SK-N-SH treated with all-trans-retinoic acid at 6 μM for 48 hours (cell line): ENCODE measurements around the gene ADORA2A.

Experiments
- ATAC-seq: fragments of 200-7000 bp; cut with Tn5 transposase; 3 replicates; pipeline ENCODE4 v1.9.1; 2020; ENCODE audit warnings: mild to moderate bottlenecking, moderate library complexity
- ARNTL ChIP-seq: fragments of 450-650 bp; formaldehyde crosslinking; IDR thresholded peaks from 2 replicates; pipeline ENCODE4 v1.5.0; 2020; ENCODE audit warnings: low read depth, mild to moderate bottlenecking, moderate library complexity, borderline replicate concordance
- BACH2 ChIP-seq: fragments of 250-450 bp; sonication (Bioruptor Pico); IDR thresholded peaks from 2 replicates; pipeline ENCODE4 v1.9.0; 2021; ENCODE audit warnings: mild to moderate bottlenecking, borderline replicate concordance
- CSDC2 ChIP-seq: fragments of 250-450 bp; sonication (Bioruptor Pico); IDR thresholded peaks from 2 replicates; pipeline ENCODE4 v1.5.0; 2020; ENCODE audit warnings: mild to moderate bottlenecking, moderate library complexity
- CSRNP3 ChIP-seq: fragments of 250-450 bp; sonication (Bioruptor Pico); IDR thresholded peaks from 2 replicates; pipeline ENCODE4 v1.5.1; 2021; ENCODE audit warnings: mild to moderate bottlenecking, moderate library complexity
- ESRRG ChIP-seq: fragments of 250-450 bp; sonication (Bioruptor Pico); IDR thresholded peaks from 2 replicates; pipeline ENCODE4 v1.6.1; 2021; ENCODE audit warnings: mild to moderate bottlenecking
- GLIS3 ChIP-seq: fragments of 250-450 bp; sonication (Bioruptor Pico); IDR thresholded peaks from 2 replicates; pipeline ENCODE4 v1.5.0; 2020; ENCODE audit warnings: mild to moderate bottlenecking, moderate library complexity
- ISL1 ChIP-seq: fragments of 250-450 bp; sonication (Bioruptor Pico); IDR thresholded peaks from 2 replicates; pipeline ENCODE4 v2.1.2; 2022; ENCODE audit warnings: mild to moderate bottlenecking, moderate library complexity
- OSR1 ChIP-seq: fragments of 250-450 bp; sonication (Bioruptor Pico); IDR thresholded peaks from 2 replicates; pipeline ENCODE4 v1.8.0; 2022; ENCODE audit warnings: moderate library complexity, mild to moderate bottlenecking, inconsistent platforms
- PATZ1 ChIP-seq: fragments of 250-450 bp; sonication (Bioruptor Pico); IDR thresholded peaks from 2 replicates; pipeline ENCODE4 v1.8.0; 2020; ENCODE audit warnings: mild to moderate bottlenecking, moderate library complexity, borderline replicate concordance
- POU6F1 ChIP-seq: fragments of 250-450 bp; sonication (Bioruptor Pico); IDR thresholded peaks from 2 replicates; pipeline ENCODE4 v1.8.0; 2021; ENCODE audit warnings: low read depth, mild to moderate bottlenecking, moderate library complexity, borderline replicate concordance
- PPARA ChIP-seq: fragments of 250-450 bp; sonication (Bioruptor Pico); IDR thresholded peaks from 2 replicates; pipeline ENCODE4 v1.5.0; 2020; ENCODE audit warnings: mild to moderate bottlenecking, borderline replicate concordance
- RARB ChIP-seq: fragments of 250-450 bp; sonication (Bioruptor Pico); IDR thresholded peaks from 2 replicates; pipeline ENCODE4 v1.8.0; 2021; ENCODE audit warnings: mild to moderate bottlenecking, moderate library complexity
- SNAI2 ChIP-seq: fragments of 250-450 bp; sonication (Bioruptor Pico); IDR thresholded peaks from 2 replicates; pipeline ENCODE4 v1.5.0; 2020; ENCODE audit warnings: mild to moderate bottlenecking, moderate library complexity
- TCF4 ChIP-seq: fragments of 250-450 bp; sonication (Bioruptor Pico); IDR thresholded peaks from 2 replicates; pipeline ENCODE4 v1.8.0; 2021; ENCODE audit warnings: mild to moderate bottlenecking, moderate library complexity, borderline replicate concordance
- ZC3H10 ChIP-seq: fragments of 250-450 bp; sonication (Bioruptor Pico); IDR thresholded peaks from 2 replicates; pipeline ENCODE4 v1.5.1; 2021; ENCODE audit warnings: mild to moderate bottlenecking, moderate library complexity
- ZFP3 ChIP-seq: fragments of 250-450 bp; sonication (Bioruptor Pico); IDR thresholded peaks from 2 replicates; pipeline ENCODE4 v1.5.0; 2020; ENCODE audit warnings: mild to moderate bottlenecking, moderate library complexity
- ZFP30 ChIP-seq: fragments of 450-650 bp; formaldehyde crosslinking; IDR thresholded peaks from 2 replicates; pipeline ENCODE4 v1.5.0; 2022; ENCODE audit warnings: mild to moderate bottlenecking, moderate library complexity
- ZNF565 ChIP-seq: fragments of 450-650 bp; formaldehyde crosslinking; conservative IDR thresholded peaks from 2 replicates; pipeline ENCODE4 v1.5.0; 2020; ENCODE audit warnings: low read depth, mild to moderate bottlenecking, moderate library complexity
- ZNF70 ChIP-seq: fragments of 450-650 bp; formaldehyde crosslinking; IDR thresholded peaks from 2 replicates; pipeline ENCODE4 v1.5.0; 2020; ENCODE audit warnings: mild to moderate bottlenecking, moderate library complexity
- ZNF8 ChIP-seq: fragments of 450-650 bp; formaldehyde crosslinking; IDR thresholded peaks from 2 replicates; pipeline ENCODE4 v1.5.0; 2020; ENCODE audit warnings: mild to moderate bottlenecking, moderate library complexity
- TF ChIP-seq, protein P1 (sequence below): fragments of 250-450 bp; sonication (Bioruptor Pico); IDR thresholded peaks from 2 replicates; pipeline ENCODE4 v1.5.1; 2020; ENCODE audit warnings: low read depth, mild to moderate bottlenecking, moderate library complexity

The ADORA2A gene

DNA sequence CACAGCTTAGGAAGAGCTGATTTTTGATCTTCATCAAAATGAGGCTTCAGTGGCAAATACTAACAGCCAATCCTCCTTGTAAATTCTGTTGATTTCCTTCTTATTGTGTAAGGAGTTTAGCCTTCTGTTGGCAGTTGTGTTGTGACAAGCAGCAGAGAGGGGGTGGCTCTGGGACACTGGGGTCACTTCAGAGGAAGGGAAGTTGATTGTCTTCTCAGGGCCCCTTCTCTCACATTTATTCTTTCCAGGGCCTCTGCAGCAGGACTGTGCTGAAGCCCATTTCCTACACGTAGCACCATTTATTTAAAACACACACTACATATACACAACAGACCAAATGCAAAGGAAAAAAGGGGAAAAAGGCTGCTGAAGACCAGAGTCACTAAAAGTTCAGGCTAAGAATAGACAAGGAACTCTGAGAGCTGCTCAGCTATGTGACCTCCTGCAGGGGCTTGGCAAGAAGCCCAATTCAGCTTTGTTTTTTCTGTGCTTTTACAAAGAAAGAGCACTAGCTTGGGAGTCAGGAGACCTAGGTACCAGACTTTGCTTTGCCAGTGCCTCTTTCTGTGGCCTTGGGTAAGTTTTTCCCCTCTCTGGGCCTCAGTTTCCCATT, 39.4 kb downstream of the ADORA2A start:
- peak; percentile 87 for ATAC-seq

GRCh38 chr22:24467340-24467739, 39.9 kb downstream of the ADORA2A start:
- peak; percentile 57 for ATAC-seq
- TF ChIP-seq ZNF8 (CRISPR knock-in tag) = no peak
- no peak for TF ChIP-seq BACH2 (CRISPR knock-in tag)
- no peak for TF ChIP-seq ZC3H10
- TF ChIP-seq PATZ1 (CRISPR knock-in tag) = no peak
- no peak for TF ChIP-seq GLIS3 (CRISPR knock-in tag)
- TF ChIP-seq OSR1 (CRISPR knock-in tag) = no peak
- no peak for TF ChIP-seq PPARA (CRISPR knock-in tag)
- no peak for TF ChIP-seq TCF4
- no peak for TF ChIP-seq ARNTL (CRISPR knock-in tag)
- TF ChIP-seq CSRNP3 (CRISPR knock-in tag) = no peak
- TF ChIP-seq ZFP30 (CRISPR knock-in tag) = no peak
- no peak for TF ChIP-seq ZFP3 (CRISPR knock-in tag)
- TF ChIP-seq, protein P1, sequence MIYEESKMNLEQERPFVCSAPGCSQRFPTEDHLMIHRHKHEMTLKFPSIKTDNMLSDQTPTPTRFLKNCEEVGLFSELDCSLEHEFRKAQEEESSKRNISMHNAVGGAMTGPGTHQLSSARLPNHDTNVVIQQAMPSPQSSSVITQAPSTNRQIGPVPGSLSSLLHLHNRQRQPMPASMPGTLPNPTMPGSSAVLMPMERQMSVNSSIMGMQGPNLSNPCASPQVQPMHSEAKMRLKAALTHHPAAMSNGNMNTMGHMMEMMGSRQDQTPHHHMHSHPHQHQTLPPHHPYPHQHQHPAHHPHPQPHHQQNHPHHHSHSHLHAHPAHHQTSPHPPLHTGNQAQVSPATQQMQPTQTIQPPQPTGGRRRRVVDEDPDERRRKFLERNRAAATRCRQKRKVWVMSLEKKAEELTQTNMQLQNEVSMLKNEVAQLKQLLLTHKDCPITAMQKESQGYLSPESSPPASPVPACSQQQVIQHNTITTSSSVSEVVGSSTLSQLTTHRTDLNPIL (CRISPR knock-in tag) = no peak
- TF ChIP-seq CSDC2 (CRISPR knock-in tag) = no peak
- TF ChIP-seq ESRRG (CRISPR knock-in tag) = no peak
- no peak for TF ChIP-seq RARB (CRISPR knock-in tag)
- TF ChIP-seq, all 23 proteins: peak for 0

More for the DNA sequence above, 39.4 kb downstream of the ADORA2A start:
- TF ChIP-seq RARB (CRISPR knock-in tag) = no peak
- TF ChIP-seq ZFP30 (CRISPR knock-in tag) = no peak
- TF ChIP-seq, all 23 proteins: peak for 0

DNA sequence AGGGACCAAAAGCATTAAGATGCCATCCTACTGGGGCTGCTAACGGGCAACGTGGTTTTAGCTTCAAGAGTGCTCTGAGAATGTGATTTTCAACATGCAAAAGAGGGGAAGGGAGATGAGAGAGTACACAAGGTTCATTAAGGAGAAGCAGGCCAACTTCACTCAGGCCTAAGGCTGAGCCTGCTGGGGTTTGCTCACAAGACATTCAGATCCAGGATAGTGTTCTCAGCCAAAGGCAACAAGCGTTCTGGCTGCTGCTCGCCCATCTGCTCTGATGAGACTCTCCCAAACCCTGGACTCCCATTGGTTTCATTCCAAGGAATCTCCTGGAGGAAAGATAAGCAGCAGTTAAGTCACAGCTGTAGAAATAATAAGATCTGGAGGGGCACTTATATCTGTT, 44.2 kb downstream of the ADORA2A start:
- no peak for TF ChIP-seq SNAI2
- no peak for TF ChIP-seq ZNF565
- TF ChIP-seq ISL1 (CRISPR knock-in tag) = peak; percentile 13; the same call in 1 of the 2 replicates
- ATAC-seq = no peak

- TF ChIP-seq ZNF70 (CRISPR knock-in tag) (no peak), POU6F1 (CRISPR knock-in tag) (no peak), PATZ1 (CRISPR knock-in tag) (no peak), ISL1 (CRISPR knock-in tag) (no peak), ZFP30 (CRISPR knock-in tag) (no peak), ARNTL (CRISPR knock-in tag) (no peak), ESRRG (CRISPR knock-in tag) (no peak), GLIS3 (CRISPR knock-in tag) (no peak)
- ATAC-seq = no peak
These were observed 45.9 kb downstream of the ADORA2A start for GRCh38 chr22:24473284-24473683.
